HepG2 (cell line): ENCODE data around the gene SNRNP200. TPM values are rescaled to one million over a fixed set of nuclear protein-coding genes. Genes with fewer than 3 reads are reported as not detected.

Experiments
- AGO2 ChIP-seq: fragments of 200-400 bp; formaldehyde crosslinking; optimal IDR thresholded peaks from 2 replicates; pipeline ENCODE3; 2017; ENCODE audit warnings: mild to moderate bottlenecking, low read depth, low read length, moderate library complexity
- E2F2 ChIP-seq: sonication (generic); formaldehyde crosslinking; IDR thresholded peaks from 2 replicates; pipeline ENCODE4 v1.4.0; 2020; ENCODE audit warnings: missing genetic modification reagents, borderline replicate concordance
- HDAC1 ChIP-seq: sonication (generic); formaldehyde crosslinking; IDR thresholded peaks from 2 replicates; pipeline ENCODE4 v1.5.1; 2020; ENCODE audit warnings: mild to moderate bottlenecking, missing genetic modification reagents
- HDAC6 ChIP-seq: fragments of 200-600 bp; sonication (generic); IDR thresholded peaks from 2 replicates; pipeline ENCODE4 v1.7.0; 2017; ENCODE audit warnings: mild to moderate bottlenecking, antibody characterized with exemption, low read length, low read depth
- HMG20A ChIP-seq: IDR thresholded peaks from 2 replicates; pipeline ENCODE4 v1.6.1; 2016; ENCODE audit warnings: borderline replicate concordance
- HNRNPUL1 ChIP-seq: fragments of 200-400 bp; formaldehyde crosslinking; IDR thresholded peaks from 2 replicates; pipeline ENCODE4 v1.6.1; 2017; ENCODE audit warnings: low read depth, mild to moderate bottlenecking, low read length, moderate library complexity
- KLF11 ChIP-seq: IDR thresholded peaks from 2 replicates; pipeline ENCODE4 v1.6.1; 2016; ENCODE audit warnings: missing compliant biosample characterization
- NFATC3 ChIP-seq: sonication (generic); formaldehyde crosslinking; IDR thresholded peaks from 2 replicates; pipeline ENCODE4 v1.5.1; 2020; ENCODE audit warnings: mild to moderate bottlenecking, missing genetic modification reagents
- RBAK ChIP-seq: sonication (generic); formaldehyde crosslinking; IDR thresholded peaks from 2 replicates; pipeline ENCODE4 v1.5.1; 2020; ENCODE audit warnings: mild to moderate bottlenecking, missing genetic modification reagents
- RELA ChIP-seq: sonication (generic); formaldehyde crosslinking; IDR thresholded peaks from 2 replicates; pipeline ENCODE4 v1.4.0; 2020; ENCODE audit warnings: missing genetic modification reagents
- RFX3 ChIP-seq: IDR thresholded peaks from 2 replicates; pipeline ENCODE4 v1.6.1; 2016; ENCODE audit warnings: missing biosample characterization, missing genetic modification reagents
- SIN3B ChIP-seq: fragments of 150-350 bp; IDR thresholded peaks from 2 replicates; pipeline ENCODE4 v1.6.1; 2014; ENCODE audit warnings: low read length
- TCF12 ChIP-seq, 2 experiments: fragments of 450-650 bp in 1 of 2; sonication (generic) in 1 of 2; formaldehyde crosslinking in 1 of 2; IDR thresholded peaks; 2 replicates each; pipeline versions ENCODE4 v1.6.1 to v1.8.0; 2017 to 2022; ENCODE audit warnings: antibody characterized with exemption in 1 of 2, mild to moderate bottlenecking in 1 of 2, missing genetic modification reagents in 1 of 2, moderate library complexity in 1 of 2
- TFDP1 ChIP-seq: IDR thresholded peaks from 2 replicates; pipeline ENCODE4 v1.6.1; 2016; ENCODE audit warnings: missing compliant biosample characterization, missing genetic modification reagents, borderline replicate concordance
- ZBTB33 ChIP-seq: sonication (generic); formaldehyde crosslinking; IDR thresholded peaks from 2 replicates; pipeline ENCODE4 v1.4.0; 2020; ENCODE audit warnings: missing genetic modification reagents
- ZC3H4 ChIP-seq: sonication (generic); formaldehyde crosslinking; IDR thresholded peaks from 2 replicates; pipeline ENCODE4 v1.4.0; 2020; ENCODE audit warnings: missing genetic modification reagents, borderline replicate concordance
- ZFP1 ChIP-seq: IDR thresholded peaks from 2 replicates; pipeline ENCODE4 v1.6.1; 2016
- ZFP41 ChIP-seq: sonication (generic); formaldehyde crosslinking; IDR thresholded peaks from 2 replicates; pipeline ENCODE4 v1.4.0; 2020; ENCODE audit warnings: mild to moderate bottlenecking, missing genetic modification reagents, borderline replicate concordance
- ZFP90 ChIP-seq: sonication (generic); formaldehyde crosslinking; IDR thresholded peaks from 2 replicates; pipeline ENCODE4 v1.8.0; 2022; ENCODE audit warnings: missing genetic modification reagents, mild to moderate bottlenecking, inconsistent platforms, borderline replicate concordance
- ZNF275 ChIP-seq: sonication (generic); formaldehyde crosslinking; IDR thresholded peaks from 2 replicates; pipeline ENCODE4 v1.8.0; 2022; ENCODE audit warnings: missing genetic modification reagents, mild to moderate bottlenecking, inconsistent platforms, borderline replicate concordance
- ZNF292 ChIP-seq: sonication (generic); formaldehyde crosslinking; IDR thresholded peaks from 2 replicates; pipeline ENCODE4 v1.8.1; 2022; ENCODE audit warnings: mild to moderate bottlenecking, low read depth, missing genetic modification reagents, borderline replicate concordance
- ZNF460 ChIP-seq: sonication (generic); formaldehyde crosslinking; IDR thresholded peaks from 2 replicates; pipeline ENCODE4 v1.5.1; 2020; ENCODE audit warnings: missing genetic modification reagents, mild to moderate bottlenecking, borderline replicate concordance
- polyA plus RNA-seq, 8 experiments: library from polyadenylated mRNA; depleted of rRNA in 3 of 8; stranded (reverse) in 7 of 8; unstranded in 1 of 8; fragments of >200 nt; fragmentation: Illumina TruSeq in 4 of 8; extraction: Trizol in 4 of 8; gene quantifications; 2 replicates each; pipeline versions ENCODE4 v1.2.1 to v1.2.3, GENCODE V29; 2011 to 2016; ENCODE audit warnings: low read depth in 4 of 8, missing spikeins in 1 of 8, mixed read lengths in 1 of 8; ENCODE audit not compliant: insufficient read depth in 1 of 8
- total RNA-seq, 5 experiments: library from RNA; depleted of rRNA; stranded (reverse); fragments of >200 nt; fragmentation: Illumina TruSeq; extraction: Trizol; gene quantifications; 2 replicates each; pipeline ENCODE4 v1.2.3, GENCODE V29; 2016; ENCODE audit warnings: low read depth in 1 of 5

The SNRNP200 gene
- total and polyA plus RNA-seq, 2 of the 13 experiments (the other 11 are each of a cell fraction or from before 2014, with no cell fraction given): 99.0 to 232 TPM

GRCh38 chr2:96305091-96305978, at the start of gene SNRNP200 (continued):
- 0 out of 2 replicates have a peak, but pooled peaks have one; percentile 71 for TF ChIP-seq RBAK
- TF ChIP-seq KLF11: peak; percentile 61; the same call in 1 of the 2 replicates
- peak; percentile 78; the same call in 1 of the 2 replicates for TF ChIP-seq SIN3B
- peak; percentile 99 for TF ChIP-seq ZFP90 (CRISPR knock-in tag)
- TF ChIP-seq ZFP1: no peak
- TF ChIP-seq ZBTB33 (CRISPR knock-in tag): no peak; the same call in 1 of the 2 replicates
- peak; percentile 93 for TF ChIP-seq TFDP1 (CRISPR knock-in tag)
- TF ChIP-seq ZNF460 (CRISPR knock-in tag): no peak; the same call in 1 of the 2 replicates
- peak; percentile 98 for TF ChIP-seq E2F2 (CRISPR knock-in tag)
- no peak for TF ChIP-seq TCF12 (IDR thresholded peaks at IDR 0.05)
- TF ChIP-seq TCF12 (CRISPR knock-in tag; IDR thresholded peaks at IDR 0.05): no peak
- TF ChIP-seq ZNF275 (CRISPR knock-in tag): peak; percentile 91
- 0 out of 2 replicates have a peak, but pooled peaks have one; percentile 34 for TF ChIP-seq HNRNPUL1
- TF ChIP-seq ZFP41 (CRISPR knock-in tag): no peak; the same call in 1 of the 2 replicates
- TF ChIP-seq HDAC1 (CRISPR knock-in tag): peak; percentile 98
- no peak for TF ChIP-seq RFX3 (CRISPR knock-in tag)
- no peak for TF ChIP-seq RELA
- peak; percentile 26; the same call in 1 of the 2 replicates for TF ChIP-seq HMG20A (CRISPR knock-in tag)
- TF ChIP-seq HDAC6: no peak
- TF ChIP-seq NFATC3: peak; percentile 91; the same call in 1 of the 2 replicates
- TF ChIP-seq ZNF292 (CRISPR knock-in tag): 0 out of 2 replicates have a peak, but pooled peaks have one; percentile 19
- TF ChIP-seq AGO2: peak; percentile 90
- no peak for TF ChIP-seq ZC3H4 (CRISPR knock-in tag)
